Measurements from ENCODE around the gene CTDP1.
"Not testable (repeated sequence)": the region's sequence is repeated elsewhere in the genome, so short reads cannot be mapped to it uniquely, and the experiment has no call there.

The CTDP1 gene

DNA sequence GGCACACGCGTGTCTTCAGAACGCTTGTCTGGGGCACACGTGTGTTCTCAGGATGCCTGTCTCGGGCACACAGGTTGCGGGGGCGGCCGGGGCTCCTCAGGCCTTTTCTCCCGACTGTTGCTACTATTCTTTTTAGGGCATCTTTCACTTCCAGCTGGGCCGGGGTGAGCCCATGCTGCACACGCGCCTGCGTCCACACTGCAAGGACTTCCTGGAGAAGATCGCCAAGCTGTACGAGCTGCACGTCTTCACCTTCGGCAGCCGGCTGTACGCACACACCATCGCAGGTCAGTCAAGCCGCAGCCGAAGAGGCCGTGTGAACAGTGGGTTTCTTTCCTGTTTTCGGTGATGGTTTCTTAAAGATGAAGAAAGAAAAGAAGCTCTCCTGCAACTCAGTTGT is 25.0 kb downstream of the CTDP1 start:
- no peak for DNase-seq

GRCh38 chr18:79705272-79705671 is 25.7 kb downstream of the CTDP1 start:
- no peak for DNase-seq

DNA sequence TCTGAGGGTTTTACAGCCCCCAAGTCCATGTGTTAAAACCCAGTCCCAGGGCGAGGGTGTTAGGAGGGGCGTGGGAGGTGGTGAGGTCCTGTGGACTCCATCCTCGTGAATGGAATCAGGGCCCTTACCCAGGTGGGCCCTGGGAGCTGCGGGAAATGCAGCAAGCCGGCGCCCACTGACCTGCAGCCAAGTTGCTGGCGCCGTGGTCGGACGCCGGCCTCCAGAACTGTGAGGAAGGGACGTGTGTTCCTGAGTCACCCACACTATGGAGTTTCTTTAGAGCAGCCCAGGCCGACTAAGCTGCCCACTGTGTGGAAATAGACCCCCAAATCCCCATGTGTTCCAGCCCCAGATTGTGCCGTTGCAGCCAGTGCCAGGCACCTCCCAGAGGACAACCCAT is 26.4 kb downstream of the CTDP1 start:
- no peak for DNase-seq

DNA sequence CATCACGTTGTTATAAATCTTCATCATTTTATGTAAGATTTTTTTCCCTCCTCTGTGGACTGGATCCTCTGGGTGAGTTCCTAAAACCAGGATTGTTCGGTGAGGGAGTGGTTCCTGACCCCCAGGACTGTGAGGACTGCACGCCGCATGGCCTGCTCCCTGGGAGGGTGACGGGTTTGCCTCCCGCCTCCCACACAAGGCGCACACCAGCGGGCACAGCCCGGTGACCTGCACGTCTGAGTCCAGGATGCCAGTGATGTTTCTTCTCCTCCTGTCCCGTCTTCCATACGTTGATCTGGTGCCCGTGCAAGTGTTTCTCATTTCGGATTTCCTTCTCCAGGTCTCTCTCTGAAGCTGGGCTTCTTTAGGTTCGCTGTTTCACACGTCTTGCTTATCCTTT is 27.1 kb downstream of the CTDP1 start:
- DNase-seq: no peak

- DNase-seq: no peak
These were observed 27.6 kb downstream of the CTDP1 start for GRCh38 chr18:79707239-79707638.

DNA sequence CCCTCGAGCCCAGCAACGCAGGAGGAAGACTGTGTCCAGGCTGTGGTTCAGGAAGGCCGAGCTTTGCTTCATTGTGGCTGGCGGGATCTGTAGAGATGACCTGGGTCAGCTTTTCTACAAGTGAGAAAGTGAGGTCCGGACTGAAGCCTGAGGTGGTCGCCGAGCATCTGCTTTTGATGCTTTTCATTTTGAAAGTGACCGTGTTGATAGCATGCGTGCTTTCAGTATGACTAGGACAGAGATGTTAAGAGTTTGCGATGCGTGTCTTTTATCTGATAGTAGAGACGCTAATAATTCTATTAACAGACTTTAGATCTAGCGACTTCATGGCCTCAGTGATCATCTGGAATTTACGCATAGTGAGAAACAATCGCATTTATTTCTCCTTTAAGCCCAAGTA is 28.1 kb downstream of the CTDP1 start:
- DNase-seq: no peak

DNA sequence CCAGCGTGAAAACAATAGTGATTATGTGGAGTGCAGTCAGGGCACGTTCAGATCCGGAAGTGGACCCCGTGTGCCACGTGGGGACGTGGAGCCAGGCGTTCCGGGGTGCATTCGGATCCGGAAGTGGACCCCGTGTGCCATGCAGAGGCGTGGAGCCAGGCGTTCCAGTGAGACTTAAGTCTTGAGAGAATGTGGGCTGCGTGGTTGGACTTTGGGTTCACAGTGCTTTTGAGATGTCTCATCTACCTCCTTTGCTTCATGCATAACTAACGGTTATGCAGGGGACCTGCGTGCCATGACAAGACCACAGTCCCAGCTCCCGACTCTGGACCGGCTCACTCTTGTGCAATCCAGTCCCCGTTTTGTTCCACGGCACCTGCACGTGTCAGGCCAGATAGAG is 28.8 kb downstream of the CTDP1 start:
- DNase-seq: no peak

- DNase-seq: no peak
These were observed 32.7 kb downstream of the CTDP1 start for GRCh38 chr18:79712206-79712857.

- no peak for DNase-seq
These were observed 33.7 kb downstream of the CTDP1 start for GRCh38 chr18:79713341-79713740.

GRCh38 chr18:79714531-79715240 is 35.1 kb downstream of the CTDP1 start:
- DNase-seq: no peak

DNA sequence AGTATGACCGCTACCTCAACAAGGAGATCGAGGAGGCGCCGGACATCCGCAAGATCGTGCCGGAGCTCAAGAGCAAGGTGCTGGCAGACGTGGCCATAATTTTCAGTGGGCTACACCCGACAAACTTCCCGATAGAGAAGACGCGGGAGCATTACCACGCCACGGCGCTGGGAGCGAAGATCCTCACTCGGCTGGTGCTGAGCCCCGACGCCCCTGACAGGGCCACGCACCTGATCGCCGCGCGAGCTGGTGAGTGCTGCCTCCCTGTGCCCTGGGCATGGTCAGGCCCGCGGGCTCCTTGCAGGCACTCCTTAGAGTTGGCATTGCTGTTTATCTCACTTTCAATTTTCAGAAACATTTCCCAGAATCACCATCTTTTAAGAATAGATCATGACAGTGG is 35.7 kb downstream of the CTDP1 start:
- DNase-seq: no peak

DNA sequence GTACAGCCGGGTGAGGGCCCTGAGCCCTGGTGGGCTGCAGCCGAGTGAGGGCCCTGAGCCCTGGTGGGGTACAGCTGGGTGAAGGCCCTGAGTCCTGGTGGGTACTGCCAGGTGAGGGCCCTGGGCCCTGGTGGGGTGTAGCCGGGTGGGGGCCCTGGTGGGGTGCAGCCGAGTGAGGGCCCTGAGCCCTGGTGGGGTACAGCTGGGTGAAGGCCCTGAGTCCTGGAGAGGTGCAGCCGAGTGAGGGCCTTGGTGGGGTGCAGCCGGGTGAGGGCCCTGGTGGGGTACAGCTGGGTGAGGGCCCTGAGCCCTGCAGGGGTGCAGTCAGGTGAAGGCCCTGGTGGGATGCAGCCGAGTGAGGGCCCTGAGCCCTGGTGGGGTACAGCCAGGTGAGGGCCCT is 37.5 kb downstream of the CTDP1 start:
- no peak for DNase-seq

GRCh38 chr18:79717555-79718074 is 38.0 kb downstream of the CTDP1 start:
- DNase-seq: no peak

GRCh38 chr18:79718126-79718525 is 38.5 kb downstream of the CTDP1 start:
- DNase-seq: no peak

- no peak for DNase-seq
These were observed 39.4 kb downstream of the CTDP1 start for GRCh38 chr18:79718878-79719477.

DNA sequence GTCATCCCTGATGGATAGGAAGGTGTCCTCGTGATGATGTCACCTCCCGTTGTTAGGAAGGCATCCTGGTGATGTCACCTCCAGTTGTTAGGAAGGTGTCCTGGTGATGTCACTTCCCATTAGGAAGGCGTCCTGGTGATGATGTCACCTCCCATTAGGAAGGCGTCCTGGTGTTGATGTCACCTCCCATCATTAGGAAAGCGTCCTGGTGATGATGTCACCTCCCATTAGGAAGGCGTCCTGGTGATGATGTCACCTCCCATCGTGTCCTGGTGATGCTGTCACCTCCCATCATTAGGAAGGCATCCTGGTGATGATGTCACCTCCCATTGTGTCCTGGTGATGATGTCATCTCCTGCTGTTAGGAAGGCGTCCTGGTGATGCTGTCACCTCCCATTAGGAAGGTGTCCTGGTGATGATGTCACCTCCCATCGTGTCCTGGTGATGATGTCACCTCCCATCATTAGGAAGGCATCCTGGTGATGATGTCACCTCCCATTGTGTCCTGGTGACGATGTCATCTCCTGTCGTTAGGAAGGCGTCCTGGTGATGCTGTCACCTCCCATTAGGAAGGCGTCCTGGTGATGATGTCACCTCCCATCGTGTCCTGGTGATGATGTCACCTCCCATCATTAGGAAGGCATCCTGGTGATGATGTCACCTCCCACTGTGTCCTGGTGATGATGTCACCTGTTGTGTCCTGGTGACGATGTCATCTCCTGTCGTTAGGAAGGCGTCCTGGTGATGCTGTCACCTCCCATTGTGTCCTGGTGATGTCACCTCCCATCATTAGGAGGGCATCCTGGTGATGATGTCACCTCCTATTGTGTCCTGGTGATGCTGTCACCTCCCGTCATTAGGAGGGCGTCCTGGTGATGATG is 40.1 kb downstream of the CTDP1 start:
- not testable (repeated sequence) for DNase-seq

DNA sequence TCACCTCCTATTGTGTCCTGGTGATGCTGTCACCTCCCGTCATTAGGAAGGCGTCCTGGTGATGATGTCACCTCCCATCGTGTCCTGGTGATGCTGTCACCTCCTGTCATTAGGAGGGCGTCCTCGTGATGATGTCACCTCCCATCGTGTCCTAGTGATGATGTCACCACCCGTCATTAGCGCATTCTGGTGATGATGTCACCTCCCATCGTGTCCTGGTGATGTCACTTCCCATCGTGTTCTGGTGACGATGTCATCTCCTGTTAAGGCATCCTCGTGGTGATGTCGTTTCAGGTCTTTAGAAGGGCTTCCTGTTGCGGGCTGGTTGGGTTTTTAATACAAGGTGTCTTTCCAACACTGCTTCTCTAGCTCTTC is 40.7 kb downstream of the CTDP1 start:
- DNase-seq: no peak

DNA sequence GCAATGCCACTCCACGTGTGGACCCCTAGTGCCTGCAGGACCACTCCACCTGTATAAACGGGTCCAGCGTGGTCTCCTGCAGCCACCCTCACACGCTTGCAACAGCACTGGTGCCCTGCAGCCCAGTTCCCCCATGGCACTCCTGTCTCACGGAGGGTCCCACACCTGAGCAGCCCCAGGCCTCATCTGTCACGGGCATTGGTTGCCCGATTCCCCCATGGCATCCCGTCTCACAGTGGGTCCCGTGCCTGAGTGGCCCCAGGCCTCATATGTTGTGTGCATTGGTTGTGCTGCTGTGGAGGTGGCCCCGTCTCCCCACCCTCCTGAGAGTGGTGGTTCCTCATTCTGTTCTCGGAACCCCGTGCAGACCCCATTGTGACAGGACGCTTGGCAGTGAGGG is 43.4 kb downstream of the CTDP1 start:
- DNase-seq: no peak

GRCh38 chr18:79723628-79724027 is 44.0 kb downstream of the CTDP1 start:
- DNase-seq: no peak

DNA sequence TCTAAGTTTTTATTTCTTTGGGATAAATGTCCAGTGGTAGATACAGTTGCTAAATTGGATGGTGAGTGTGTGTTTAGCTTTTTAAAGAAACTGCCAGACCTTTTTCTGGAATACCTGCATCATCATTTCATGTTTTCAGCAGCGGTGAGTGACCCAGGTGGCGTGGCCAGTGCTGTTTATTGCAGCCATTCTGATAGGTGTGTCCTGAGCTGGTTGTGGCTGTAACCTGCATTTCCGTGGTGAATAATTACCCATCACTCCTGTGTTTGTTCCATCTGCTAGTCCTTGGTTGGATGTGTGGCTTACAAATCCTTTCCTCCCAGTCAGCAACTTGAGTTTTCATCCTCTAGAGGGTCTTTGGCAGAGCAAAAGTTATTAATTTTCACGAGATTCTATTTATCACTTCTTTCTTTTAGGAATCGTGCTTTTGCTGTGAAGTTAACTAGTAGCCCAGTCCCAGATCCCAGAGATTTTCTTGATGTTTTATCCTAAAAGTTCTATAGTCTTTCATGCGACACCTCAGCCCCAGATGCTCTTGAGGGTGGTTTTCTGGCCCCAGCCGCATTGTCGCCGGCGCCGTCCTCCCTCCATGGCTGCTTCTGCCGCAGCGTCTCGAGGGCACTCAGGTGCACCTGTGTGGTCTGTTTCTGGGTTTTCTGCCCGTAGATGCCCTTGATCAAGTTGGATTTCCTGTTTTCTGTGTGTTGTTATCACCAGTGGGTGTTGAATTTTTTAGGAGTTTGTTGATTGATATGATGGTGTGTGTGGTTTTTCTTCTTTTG is 44.9 kb downstream of the CTDP1 start:
- DNase-seq: no peak

- DNase-seq: no peak
These were observed 45.9 kb downstream of the CTDP1 start for GRCh38 chr18:79725486-79725885.

GRCh38 chr18:79726721-79727120 is 47.1 kb downstream of the CTDP1 start:
- no peak for DNase-seq
